ENCODE data around the gene XYLT1.

GRCh38 chr16:17312094-17312710 is 158.6 kb downstream of the XYLT1 start:
- TF ChIP-seq SIN3A (IDR thresholded peaks at IDR 0.05; ENCODE audit: borderline replicate concordance, low read depth, low read length) (no peak), CTCF (IDR thresholded peaks at IDR 0.05) (no peak), NRF1 (IDR thresholded peaks at IDR 0.05; ENCODE audit: low read depth, low read length) (no peak), POLR2AphosphoS5 (IDR thresholded peaks at IDR 0.05; ENCODE audit: low read depth, low read length) (no peak), RXRA (IDR thresholded peaks at IDR 0.05; ENCODE audit: borderline replicate concordance, low read depth) (no peak)

Measured in SK-N-SH (cell line).